DND-41 (cell line): Measurements from ENCODE around the gene SLC38A7.
"Not testable (repeated sequence)": the region's sequence is repeated elsewhere in the genome, so short reads cannot be mapped to it uniquely, and the experiment has no call there.

ENCODE experiments used
- ATAC-seq: fragments of 200-7000 bp; cut with Tn5 transposase; 3 replicates; pipeline ENCODE4 v1.9.1; 2021; ENCODE audit warnings: low read depth; ENCODE audit not compliant: insufficient read depth
- DNase-seq: peaks from one replicate; pipeline ENCODE4 v3.0.0-alpha.2; 2020
- H2AFZ ChIP-seq: 2 replicates; pipeline ENCODE4 v1.6.0; 2012; ENCODE audit warnings: low read depth, low read length
- H3K27ac ChIP-seq: 2 replicates; pipeline ENCODE4 v1.5.1; 2012; ENCODE audit warnings: low read length, inconsistent platforms
- H3K27me3 ChIP-seq: fragments of 200-600 bp; sonication (generic); 2 replicates; pipeline ENCODE4 v1.6.0; 2012; ENCODE audit warnings: low read length, mild to moderate bottlenecking, inconsistent platforms; ENCODE audit not compliant: insufficient read depth, poor library complexity
- H3K36me3 ChIP-seq: 2 replicates; pipeline ENCODE4 v1.5.1; 2012; ENCODE audit warnings: low read length, inconsistent platforms; ENCODE audit not compliant: insufficient read depth
- H3K4me1 ChIP-seq: 2 replicates; pipeline ENCODE4 v1.5.1; 2012; ENCODE audit warnings: mild to moderate bottlenecking, low read length; ENCODE audit not compliant: insufficient read depth
- H3K4me2 ChIP-seq: 2 replicates; pipeline ENCODE4 v1.6.0; 2012; ENCODE audit warnings: mild to moderate bottlenecking, moderate library complexity, low read length, inconsistent platforms; ENCODE audit not compliant: insufficient read depth
- H3K4me3 ChIP-seq, 2 experiments: fragments of 200-600 bp in 1 of 2; shearing (Covaris generic) in 1 of 2; 2 replicates each; pipeline ENCODE4 v1.5.1; 2012 to 2016; ENCODE audit warnings: inconsistent platforms in 2 of 2, low read length in 2 of 2, mild to moderate bottlenecking in 2 of 2, low read depth in 1 of 2, moderate library complexity in 1 of 2
- H3K79me2 ChIP-seq: 2 replicates; pipeline ENCODE4 v1.6.0; 2012; ENCODE audit warnings: low read length, inconsistent platforms; ENCODE audit not compliant: insufficient read depth
- H3K9ac ChIP-seq: 2 replicates; pipeline ENCODE4 v1.6.0; 2012; ENCODE audit warnings: low read depth, mild to moderate bottlenecking, inconsistent platforms, low read length, moderate library complexity
- H3K9me3 ChIP-seq: 2 replicates; pipeline ENCODE4 v1.5.1; 2012; ENCODE audit warnings: low read length, moderate library complexity, mild to moderate bottlenecking, inconsistent platforms; ENCODE audit not compliant: insufficient read depth, severe bottlenecking
- H4K20me1 ChIP-seq: 2 replicates; pipeline ENCODE4 v1.6.0; 2012; ENCODE audit warnings: low read length; ENCODE audit not compliant: insufficient read depth
- EZH2 ChIP-seq: IDR thresholded peaks from 3 replicates; pipeline ENCODE4 v1.6.1; 2012; ENCODE audit warnings: borderline replicate concordance, low read depth, mild to moderate bottlenecking, moderate library complexity, low read length, inconsistent platforms; ENCODE audit not compliant: severe bottlenecking
- TF ChIP-seq, protein P1 (sequence below): IDR thresholded peaks from 2 replicates; pipeline ENCODE4 v1.5.1; 2012; ENCODE audit warnings: borderline replicate concordance, low read length, moderate library complexity, mild to moderate bottlenecking; ENCODE audit not compliant: poor library complexity, severe bottlenecking; ENCODE audit errors: extremely low read depth

The SLC38A7 gene

DNA sequence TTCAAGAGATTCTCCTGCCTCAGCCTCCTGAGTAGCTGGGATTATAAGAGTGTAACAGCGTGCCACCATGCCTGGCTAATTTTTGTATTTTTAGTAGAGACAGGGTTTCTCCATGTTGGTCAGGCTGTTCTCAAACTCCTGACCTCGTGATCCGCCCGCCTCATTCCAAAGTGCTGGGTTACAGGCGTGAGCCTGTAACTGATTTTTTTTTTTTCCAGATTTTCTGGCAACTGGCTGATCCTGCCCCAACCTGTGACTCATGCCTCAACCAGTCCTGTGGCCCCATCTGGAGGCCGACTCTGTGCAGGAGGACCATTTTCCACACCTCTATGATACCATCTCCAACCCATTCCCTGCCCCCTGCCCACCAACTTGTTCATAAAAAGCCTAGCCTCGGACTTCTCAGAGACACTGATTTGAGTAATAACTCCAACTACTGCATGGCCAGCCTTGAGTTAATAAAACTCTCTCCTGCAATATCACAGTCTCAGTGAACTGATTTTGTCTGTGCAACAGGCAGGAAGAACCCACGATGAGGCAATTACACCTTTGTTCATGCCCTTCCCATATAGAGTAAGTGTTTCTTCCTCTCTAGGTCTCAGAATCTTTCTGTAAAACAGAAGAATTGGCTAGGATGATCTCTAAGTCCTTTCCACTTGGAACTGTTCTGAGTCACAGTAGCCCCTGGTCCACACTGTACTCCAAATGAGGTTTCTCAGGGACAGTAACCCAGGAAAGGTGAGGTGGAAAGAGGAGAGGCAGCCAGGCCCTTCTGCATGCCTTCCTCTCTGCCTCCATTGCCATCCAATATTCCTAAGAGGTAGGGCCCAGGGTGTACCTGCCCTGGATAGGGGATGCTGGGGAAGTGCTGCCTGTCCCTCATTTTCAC lies 46.2 kb downstream of the SLC38A7 start:
- Histone ChIP-seq H3K36me3 (no peaks in the 10 kb centered on the region), H3K9ac (no peak overlapping the region), H3K27me3 (no peaks in the 10 kb centered on the region), H3K9me3 (no peaks in the 10 kb centered on the region), H4K20me1 (no peaks in the 10 kb centered on the region), H3K27ac (no peak overlapping the region), H3K79me2 (no peaks in the 10 kb centered on the region), H3K4me1 (no peaks in the 10 kb centered on the region), H3K4me2 (no peak overlapping the region), H2AFZ (no peak overlapping the region), H3K4me3 (no peak overlapping the region)
- ATAC-seq (no peak), DNase-seq (no peak)
- TF ChIP-seq EZH2, result no peak
- TF ChIP-seq, protein P1, sequence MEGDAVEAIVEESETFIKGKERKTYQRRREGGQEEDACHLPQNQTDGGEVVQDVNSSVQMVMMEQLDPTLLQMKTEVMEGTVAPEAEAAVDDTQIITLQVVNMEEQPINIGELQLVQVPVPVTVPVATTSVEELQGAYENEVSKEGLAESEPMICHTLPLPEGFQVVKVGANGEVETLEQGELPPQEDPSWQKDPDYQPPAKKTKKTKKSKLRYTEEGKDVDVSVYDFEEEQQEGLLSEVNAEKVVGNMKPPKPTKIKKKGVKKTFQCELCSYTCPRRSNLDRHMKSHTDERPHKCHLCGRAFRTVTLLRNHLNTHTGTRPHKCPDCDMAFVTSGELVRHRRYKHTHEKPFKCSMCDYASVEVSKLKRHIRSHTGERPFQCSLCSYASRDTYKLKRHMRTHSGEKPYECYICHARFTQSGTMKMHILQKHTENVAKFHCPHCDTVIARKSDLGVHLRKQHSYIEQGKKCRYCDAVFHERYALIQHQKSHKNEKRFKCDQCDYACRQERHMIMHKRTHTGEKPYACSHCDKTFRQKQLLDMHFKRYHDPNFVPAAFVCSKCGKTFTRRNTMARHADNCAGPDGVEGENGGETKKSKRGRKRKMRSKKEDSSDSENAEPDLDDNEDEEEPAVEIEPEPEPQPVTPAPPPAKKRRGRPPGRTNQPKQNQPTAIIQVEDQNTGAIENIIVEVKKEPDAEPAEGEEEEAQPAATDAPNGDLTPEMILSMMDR, result no peak

DNA sequence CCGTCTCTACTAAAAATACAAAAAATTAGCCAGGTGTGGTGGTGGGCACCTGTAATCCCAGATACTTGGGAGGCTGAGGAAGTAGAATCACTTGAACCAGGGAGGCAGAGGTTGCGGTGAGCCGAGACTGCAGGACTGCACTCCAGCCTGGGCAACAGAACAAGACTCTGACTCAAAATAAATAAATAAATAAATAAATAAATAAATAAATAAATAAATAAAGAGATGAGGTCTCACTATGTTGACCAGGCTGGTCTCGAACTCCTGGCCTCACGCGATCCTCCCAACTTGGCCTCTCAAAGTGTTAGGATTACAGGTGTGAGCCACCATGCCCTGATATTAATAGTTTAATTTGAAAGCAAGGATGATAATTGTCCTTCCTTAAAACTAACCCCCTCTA lies 47.5 kb downstream of the SLC38A7 start:
- not testable (repeated sequence) for H3K4me3 ChIP-seq, H3K27ac ChIP-seq, H3K36me3 ChIP-seq, H3K79me2 ChIP-seq, H3K9me3 ChIP-seq, ATAC-seq, DNase-seq, H3K27me3 ChIP-seq, H3K4me2 ChIP-seq, H3K9ac ChIP-seq, H4K20me1 ChIP-seq, H2AFZ ChIP-seq, H3K4me1 ChIP-seq

DNA sequence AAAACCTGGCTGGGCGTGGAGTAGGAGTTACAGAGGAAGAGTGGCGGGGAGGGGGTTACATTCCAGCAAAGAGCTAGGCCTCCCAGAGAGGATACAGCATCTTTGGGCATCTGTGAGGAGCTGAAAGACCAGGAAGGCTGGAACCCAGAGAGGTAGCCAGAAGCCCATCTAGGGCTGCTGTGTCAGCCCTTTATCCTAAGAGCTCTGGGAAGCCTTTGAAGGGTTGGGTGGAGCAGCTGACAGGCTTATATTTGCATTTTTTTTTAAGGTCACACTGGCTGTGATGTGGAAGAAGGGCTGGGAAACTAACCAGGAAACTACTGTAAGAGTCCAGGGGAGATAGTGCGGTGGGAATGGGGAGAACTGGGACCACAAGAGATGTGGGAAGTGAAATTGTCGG lies 48.1 kb downstream of the SLC38A7 start:
- Histone ChIP-seq H3K79me2 (no peaks in the 10 kb centered on the region), H3K27ac (no peak overlapping the region), H3K9ac (no peak overlapping the region), H2AFZ (no peak overlapping the region), H3K4me3 (no peak overlapping the region), H3K4me2 (no peak overlapping the region), H3K27me3 (no peaks in the 10 kb centered on the region), H3K4me1 (no peaks in the 10 kb centered on the region; the same call in 1 of the 2 replicates), H4K20me1 (no peaks in the 10 kb centered on the region), H3K9me3 (no peaks in the 10 kb centered on the region), H3K36me3 (no peaks in the 10 kb centered on the region)
- ATAC-seq (no peak), DNase-seq (no peak)
- TF ChIP-seq, protein P1, result no peak
- no peak for TF ChIP-seq EZH2

DNA sequence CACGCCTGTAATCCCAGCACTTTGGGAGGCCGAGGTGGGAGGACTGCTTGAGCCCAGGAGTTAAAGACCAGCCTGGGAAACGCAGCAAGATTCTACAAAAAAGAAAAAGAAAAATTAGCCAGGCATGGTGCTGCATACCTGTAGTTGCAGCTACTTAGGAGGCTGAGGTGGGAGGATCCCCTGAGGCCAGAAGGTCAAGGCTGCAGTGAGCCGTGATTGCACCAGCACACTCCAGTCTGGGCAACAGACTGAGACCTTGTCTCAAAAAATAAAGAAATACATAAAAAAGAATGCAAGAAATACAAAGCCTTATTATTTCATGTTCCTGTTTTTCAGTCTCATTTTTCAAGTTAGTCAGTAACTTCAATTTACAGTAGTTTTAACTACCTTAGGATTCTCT lies 49.1 kb downstream of the SLC38A7 start:
- Histone ChIP-seq H3K36me3 (no peaks in the 10 kb centered on the region), H2AFZ (no peak overlapping the region; the same call in 1 of the 2 replicates), H3K79me2 (no peaks in the 10 kb centered on the region), H3K27me3 (no peaks in the 10 kb centered on the region), H3K4me1 (peaks cover 4% of the 10 kb centered on the region), H3K4me2 (no peak overlapping the region), H4K20me1 (no peaks in the 10 kb centered on the region), H3K27ac (no peak overlapping the region), H3K9me3 (no peaks in the 10 kb centered on the region), H3K9ac (no peak overlapping the region), H3K4me3 (no peak overlapping the region)
- no peak for ATAC-seq
- TF ChIP-seq, protein P1, result no peak
- no peak for TF ChIP-seq EZH2
- DNase-seq, result no peak
